Lung (tissue), 12 donors: ENCODE data around the gene ITGB2. TPM values are rescaled to one million over a fixed set of nuclear protein-coding genes. Genes with fewer than 3 reads are reported as not detected.

Experiments used
- ATAC-seq: fragments of 200-7000 bp; cut with Tn5 transposase; one replicate; pipeline ENCODE4 v1.9.1; 2020; ENCODE audit warnings: moderate number of reproducible peaks; ENCODE audit not compliant: insufficient read depth, low FRiP score
- DNase-seq, 3 donors: peaks; one replicate each; pipeline ENCODE4 v3.0.0-alpha.2; 2013 to 2017
- H3K27ac ChIP-seq, 2 donors: one replicate each; pipeline ENCODE4 v1.5.1; 2013; ENCODE audit warnings: mild to moderate bottlenecking in 2 of 2, moderate library complexity in 2 of 2, control low read depth in 1 of 2, inconsistent platforms in 1 of 2, low read depth in 1 of 2, low read length in 1 of 2
- H3K27me3 ChIP-seq, 3 donors: one replicate each; pipeline ENCODE4 v1.5.1; 2013; ENCODE audit warnings: low read length in 2 of 3; ENCODE audit not compliant: control insufficient read depth in 3 of 3, insufficient read depth in 3 of 3
- H3K36me3 ChIP-seq, 4 donors: one replicate each; pipeline ENCODE4 v1.5.1; 2013; ENCODE audit warnings: low read length in 4 of 4, mild to moderate bottlenecking in 1 of 4, moderate library complexity in 1 of 4; ENCODE audit not compliant: control insufficient read depth in 4 of 4, insufficient read depth in 4 of 4
- H3K4me1 ChIP-seq, 5 donors: one replicate each; pipeline ENCODE4 v1.5.1; 2013; ENCODE audit warnings: low read length in 5 of 5, mild to moderate bottlenecking in 2 of 5, moderate library complexity in 1 of 5; ENCODE audit not compliant: control insufficient read depth in 5 of 5, insufficient read depth in 5 of 5
- H3K4me3 ChIP-seq: one replicate; pipeline ENCODE4 v1.5.1; 2013; ENCODE audit warnings: mild to moderate bottlenecking, control low read depth, moderate library complexity
- H3K9ac ChIP-seq, 2 donors: one replicate each; pipeline ENCODE4 v1.5.1; 2013; ENCODE audit warnings: low read length in 2 of 2, control low read depth in 1 of 2; ENCODE audit not compliant: insufficient read depth in 1 of 2
- H3K9me3 ChIP-seq, 4 donors: one replicate each; pipeline ENCODE4 v1.5.1; 2013; ENCODE audit warnings: low read length in 3 of 4, mild to moderate bottlenecking in 1 of 4, moderate library complexity in 1 of 4; ENCODE audit not compliant: control insufficient read depth in 4 of 4, insufficient read depth in 3 of 4
- WGBS, 2 donors: extraction: QIAGEN DNeasy Blood & Tissue Kit; methylation state at CpG; one replicate each; pipeline ENCODE4 v1.1.7; 2013; 5-methylcytosine and 5-hydroxymethylcytosine counted together
- polyA plus RNA-seq, 2 donors: library from polyadenylated mRNA; stranded (reverse); fragments of 200-250 nt; gene quantifications; one replicate each; pipeline ENCODE4 v1.2.1, GENCODE V29; 2013
- total RNA-seq, 2 donors: library from RNA; depleted of rRNA in 1 of 2; stranded (reverse); fragments of >200 nt in 1 of 2; gene quantifications; one replicate each; pipeline ENCODE4 v1.2.1, GENCODE V29; 2014 to 2021
- TF ChIP-seq, protein P1 (sequence below): IDR thresholded peaks from 2 replicates; pipeline ENCODE4 v1.5.1; 2012; ENCODE audit warnings: mild to moderate bottlenecking; ENCODE audit errors: control extremely low read depth, extremely low read depth
- donor health status: control.
- donor health status: control.
- donor health status: Bipolar disorder and iron deficiency.
- donor health status: healthy.
- donor health status: DM: yes; HTN: yes; CAD: no.

ITGB2 gene
- total and polyA plus RNA-seq, 4 donors: 52.9 to 376 (median 187) TPM

DNA sequence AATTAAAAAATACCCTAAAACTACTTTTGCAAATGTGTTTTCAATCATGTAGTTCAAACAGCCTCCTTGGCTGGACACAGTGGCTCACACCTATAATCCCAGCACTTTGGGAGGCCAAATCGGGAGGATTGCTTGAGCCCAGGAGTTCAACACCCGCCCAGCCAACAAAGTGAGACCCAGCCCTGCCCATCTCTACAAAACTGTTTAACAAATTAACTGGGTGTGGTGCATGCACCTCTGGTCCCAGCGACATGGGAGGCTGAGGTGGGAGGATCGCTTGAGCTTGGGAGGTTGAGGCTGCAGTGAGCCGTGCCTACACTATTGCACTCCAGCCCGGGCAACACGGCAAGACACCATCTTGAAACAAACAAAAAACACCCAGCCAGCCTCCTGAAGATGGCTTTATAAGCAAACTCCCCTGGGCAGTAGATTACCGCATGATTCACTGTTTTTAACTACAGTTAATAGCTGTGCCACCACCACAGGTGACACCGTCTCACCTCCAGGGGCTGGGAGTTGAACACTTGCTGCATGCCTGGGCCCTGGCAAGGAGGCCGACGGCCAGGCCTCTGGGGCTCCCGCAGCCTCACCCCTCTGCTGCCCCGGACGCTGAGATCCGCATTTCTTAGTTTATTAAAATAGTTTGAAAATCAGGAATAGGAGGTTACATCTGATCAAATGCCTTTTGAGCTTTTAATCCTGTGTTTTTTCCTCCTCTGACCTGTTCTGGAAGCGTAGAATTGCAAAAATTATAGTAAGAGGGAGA, 63.4 kb downstream of the ITGB2 start:
- no peak overlapping the region for H3K9ac ChIP-seq
- H3K36me3 ChIP-seq: peaks cover 3 to 61% (median 30%) of the 10 kb centered on the region in 4 donors
- TF ChIP-seq, protein P1, sequence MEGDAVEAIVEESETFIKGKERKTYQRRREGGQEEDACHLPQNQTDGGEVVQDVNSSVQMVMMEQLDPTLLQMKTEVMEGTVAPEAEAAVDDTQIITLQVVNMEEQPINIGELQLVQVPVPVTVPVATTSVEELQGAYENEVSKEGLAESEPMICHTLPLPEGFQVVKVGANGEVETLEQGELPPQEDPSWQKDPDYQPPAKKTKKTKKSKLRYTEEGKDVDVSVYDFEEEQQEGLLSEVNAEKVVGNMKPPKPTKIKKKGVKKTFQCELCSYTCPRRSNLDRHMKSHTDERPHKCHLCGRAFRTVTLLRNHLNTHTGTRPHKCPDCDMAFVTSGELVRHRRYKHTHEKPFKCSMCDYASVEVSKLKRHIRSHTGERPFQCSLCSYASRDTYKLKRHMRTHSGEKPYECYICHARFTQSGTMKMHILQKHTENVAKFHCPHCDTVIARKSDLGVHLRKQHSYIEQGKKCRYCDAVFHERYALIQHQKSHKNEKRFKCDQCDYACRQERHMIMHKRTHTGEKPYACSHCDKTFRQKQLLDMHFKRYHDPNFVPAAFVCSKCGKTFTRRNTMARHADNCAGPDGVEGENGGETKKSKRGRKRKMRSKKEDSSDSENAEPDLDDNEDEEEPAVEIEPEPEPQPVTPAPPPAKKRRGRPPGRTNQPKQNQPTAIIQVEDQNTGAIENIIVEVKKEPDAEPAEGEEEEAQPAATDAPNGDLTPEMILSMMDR: no peak
- peaks cover 0 to 4% (median 0%) of the 10 kb centered on the region in 5 donors for H3K4me1 ChIP-seq
- no peaks in the 10 kb centered on the region for H3K27me3 ChIP-seq
- ATAC-seq (no peak), DNase-seq (no peak)
- H3K9me3 ChIP-seq: no peaks in the 10 kb centered on the region
- no peak overlapping the region for H3K4me3 ChIP-seq
- WGBS, 2 donors: 94 to 97% methylated on average over 16 of the region's 16 CpGs
- no peak overlapping the region for H3K27ac ChIP-seq

DNA sequence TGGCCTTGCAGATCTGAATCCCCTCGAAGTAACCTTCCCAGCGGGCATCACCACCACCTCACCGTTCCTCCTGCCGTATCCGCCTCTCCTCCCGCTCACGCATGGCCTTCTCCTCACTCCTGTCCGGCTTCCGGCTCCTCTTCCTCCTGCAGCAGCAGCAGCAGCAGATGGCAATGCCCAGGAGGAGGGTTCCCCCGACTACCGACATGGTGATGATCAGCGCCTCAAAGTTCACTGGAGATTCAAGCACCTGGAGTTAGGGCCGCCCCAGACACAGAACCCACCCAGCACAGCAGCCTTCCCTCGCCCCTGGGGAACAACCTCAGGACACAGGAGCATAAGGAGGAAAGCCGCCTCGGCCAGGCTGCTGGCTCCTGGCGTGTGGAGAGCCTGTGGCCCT, 64.6 kb downstream of the ITGB2 start:
- Histone ChIP-seq H3K9ac (no peak overlapping the region), H3K27me3 (no peaks in the 10 kb centered on the region), H3K27ac (no peak overlapping the region), H3K9me3 (no peaks in the 10 kb centered on the region), H3K4me1 (peaks cover 0 to 4% (median 0%) of the 10 kb centered on the region in 5 donors), H3K4me3 (no peak overlapping the region), H3K36me3 (peaks cover 3 to 58% (median 33%) of the 10 kb centered on the region in 4 donors)
- TF ChIP-seq, protein P1: no peak
- DNase-seq (no peak), ATAC-seq (no peak)
- WGBS, 2 donors: 91 to 94% methylated on average over 17 of the region's 17 CpGs

DNA sequence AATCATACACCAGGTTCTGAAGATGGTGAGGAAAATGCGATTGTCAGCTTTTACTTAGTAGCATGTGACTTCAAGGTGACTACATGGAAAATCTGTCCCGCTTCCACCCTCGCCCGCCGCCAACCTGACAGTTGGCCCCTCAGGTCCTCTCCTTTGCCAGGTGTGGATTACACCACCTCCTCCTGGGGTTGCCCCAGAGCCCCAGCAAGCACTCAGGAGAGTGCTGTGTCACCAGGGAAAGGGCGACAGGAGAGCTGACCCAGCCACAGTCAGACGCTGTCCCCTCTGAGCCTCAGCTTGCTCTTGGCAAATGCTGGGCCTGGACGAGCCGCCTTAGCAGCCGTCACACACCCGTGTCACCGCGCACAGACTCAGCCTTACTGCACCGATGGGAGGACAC, 65.1 kb downstream of the ITGB2 start:
- no peaks in the 10 kb centered on the region for H3K9me3 ChIP-seq
- DNase-seq (no peak), ATAC-seq (no peak)
- no peak overlapping the region for H3K9ac ChIP-seq
- no peak overlapping the region for H3K4me3 ChIP-seq
- WGBS, 2 donors: 93 to 95% methylated on average over 14 of the region's 14 CpGs
- H3K4me1 ChIP-seq: peaks cover 0 to 4% (median 0%) of the 10 kb centered on the region in 5 donors
- TF ChIP-seq, protein P1: no peak
- peaks cover 4 to 59% (median 35%) of the 10 kb centered on the region in 4 donors for H3K36me3 ChIP-seq
- no peaks in the 10 kb centered on the region for H3K27me3 ChIP-seq
- no peak overlapping the region for H3K27ac ChIP-seq
